HG03039 (cell line): ENCODE measurements around the gene MICA.
"Not testable (repeated sequence)": the region's sequence is repeated elsewhere in the genome, so short reads cannot be mapped to it uniquely, and the experiment has no call there.

ENCODE experiments used
- ATAC-seq: cut with Tn5 transposase; IDR thresholded peaks from one replicate; pipeline ENCODE4 v1.9.1; 2021; ENCODE audit warnings: mild to moderate bottlenecking, moderate library complexity; ENCODE audit not compliant: unreplicated experiment

Gene MICA

GRCh38 chr6:31452859-31453258 is 49.5 kb downstream of the MICA start:
- no peak for ATAC-seq

- no peak for ATAC-seq
Measured at GRCh38 chr6:31453259-31453658, 49.9 kb downstream of the MICA start.

GRCh38 chr6:31459864-31460263 is 56.5 kb downstream of the MICA start:
- ATAC-seq = not testable (repeated sequence)

- ATAC-seq = no peak
Measured at GRCh38 chr6:31460361-31461025, 57.1 kb downstream of the MICA start.

GRCh38 chr6:31462026-31462963 is 58.9 kb downstream of the MICA start:
- ATAC-seq = no peak

GRCh38 chr6:31462964-31463870 is 59.8 kb downstream of the MICA start:
- no peak for ATAC-seq

GRCh38 chr6:31464252-31465184 is 61.1 kb downstream of the MICA start:
- ATAC-seq = no peak
